Osteocyte (in vitro differentiated cells): ENCODE measurements around the gene CYP26B1. TPM values are rescaled to one million over a fixed set of nuclear protein-coding genes. Genes with fewer than 3 reads are reported as not detected.

ENCODE experiments used
- DNase-seq: peaks from one replicate; pipeline ENCODE4 v3.0.0; 2021; ENCODE audit warnings: mixed read lengths; ENCODE audit not compliant: unreplicated experiment; ENCODE audit errors: extremely low spot score
- H3K27ac Mint-ChIP-seq: one replicate; pipeline ENCODE4 v1.8.0; 2021; ENCODE audit warnings: mild to moderate bottlenecking, mixed read lengths; ENCODE audit not compliant: unreplicated experiment
- H3K27me3 Mint-ChIP-seq: one replicate; pipeline ENCODE4 v1.8.0; 2021; ENCODE audit warnings: mixed read lengths; ENCODE audit not compliant: unreplicated experiment
- H3K36me3 Mint-ChIP-seq: one replicate; pipeline ENCODE4 v1.8.0; 2021; ENCODE audit warnings: mixed read lengths; ENCODE audit not compliant: unreplicated experiment
- H3K4me1 Mint-ChIP-seq: one replicate; pipeline ENCODE4 v1.8.0; 2021; ENCODE audit warnings: mixed read lengths; ENCODE audit not compliant: unreplicated experiment
- H3K4me3 Mint-ChIP-seq: one replicate; pipeline ENCODE4 v1.8.0; 2021; ENCODE audit warnings: mild to moderate bottlenecking, moderate library complexity, mixed read lengths; ENCODE audit not compliant: unreplicated experiment
- H3K9me3 Mint-ChIP-seq: one replicate; pipeline ENCODE4 v1.8.0; 2021; ENCODE audit warnings: mixed read lengths; ENCODE audit not compliant: unreplicated experiment
- total RNA-seq: library from RNA; stranded (reverse); gene quantifications from 2 replicates; pipeline ENCODE4 v1.2.1, GENCODE V29; 2021
- TF ChIP-seq, protein P1 (sequence below): fragments of 200-600 bp; sonication (generic); IDR thresholded peaks from 2 replicates; pipeline ENCODE4 v1.5.0; 2021; ENCODE audit warnings: antibody characterized with exemption, mild to moderate bottlenecking, moderate library complexity

CYP26B1 gene
- total RNA-seq, 1 donor from 2014 or later: 1.3 TPM

DNA sequence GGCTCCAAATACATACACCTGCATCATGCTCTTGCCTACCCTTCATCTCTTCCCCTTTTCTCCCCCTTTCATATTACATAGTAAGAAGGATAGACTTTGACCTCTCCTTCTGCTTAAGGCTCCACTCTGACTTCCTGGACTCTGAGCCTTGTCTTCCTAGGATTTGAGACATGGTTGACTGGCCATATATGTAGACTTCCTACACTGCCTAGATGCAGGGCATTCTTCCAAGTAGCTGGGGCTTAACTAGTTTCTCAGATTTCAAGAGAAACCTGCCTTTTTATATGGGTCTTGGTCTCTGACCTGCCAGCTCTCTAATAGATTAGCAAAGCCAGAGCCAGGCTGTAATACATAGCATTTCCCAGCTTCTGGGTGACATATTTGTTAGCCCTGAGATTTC, 35.4 kb upstream of the CYP26B1 start:
- Mint-ChIP-seq H3K4me3 (no peak overlapping the region), H3K36me3 (peaks cover 14% of the 10 kb centered on the region), H3K27ac (no peak overlapping the region), H3K4me1 (no peaks in the 10 kb centered on the region), H3K9me3 (no peaks in the 10 kb centered on the region), H3K27me3 (no peaks in the 10 kb centered on the region)
- DNase-seq: no peak
- TF ChIP-seq, protein P1, sequence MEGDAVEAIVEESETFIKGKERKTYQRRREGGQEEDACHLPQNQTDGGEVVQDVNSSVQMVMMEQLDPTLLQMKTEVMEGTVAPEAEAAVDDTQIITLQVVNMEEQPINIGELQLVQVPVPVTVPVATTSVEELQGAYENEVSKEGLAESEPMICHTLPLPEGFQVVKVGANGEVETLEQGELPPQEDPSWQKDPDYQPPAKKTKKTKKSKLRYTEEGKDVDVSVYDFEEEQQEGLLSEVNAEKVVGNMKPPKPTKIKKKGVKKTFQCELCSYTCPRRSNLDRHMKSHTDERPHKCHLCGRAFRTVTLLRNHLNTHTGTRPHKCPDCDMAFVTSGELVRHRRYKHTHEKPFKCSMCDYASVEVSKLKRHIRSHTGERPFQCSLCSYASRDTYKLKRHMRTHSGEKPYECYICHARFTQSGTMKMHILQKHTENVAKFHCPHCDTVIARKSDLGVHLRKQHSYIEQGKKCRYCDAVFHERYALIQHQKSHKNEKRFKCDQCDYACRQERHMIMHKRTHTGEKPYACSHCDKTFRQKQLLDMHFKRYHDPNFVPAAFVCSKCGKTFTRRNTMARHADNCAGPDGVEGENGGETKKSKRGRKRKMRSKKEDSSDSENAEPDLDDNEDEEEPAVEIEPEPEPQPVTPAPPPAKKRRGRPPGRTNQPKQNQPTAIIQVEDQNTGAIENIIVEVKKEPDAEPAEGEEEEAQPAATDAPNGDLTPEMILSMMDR: no peak

DNA sequence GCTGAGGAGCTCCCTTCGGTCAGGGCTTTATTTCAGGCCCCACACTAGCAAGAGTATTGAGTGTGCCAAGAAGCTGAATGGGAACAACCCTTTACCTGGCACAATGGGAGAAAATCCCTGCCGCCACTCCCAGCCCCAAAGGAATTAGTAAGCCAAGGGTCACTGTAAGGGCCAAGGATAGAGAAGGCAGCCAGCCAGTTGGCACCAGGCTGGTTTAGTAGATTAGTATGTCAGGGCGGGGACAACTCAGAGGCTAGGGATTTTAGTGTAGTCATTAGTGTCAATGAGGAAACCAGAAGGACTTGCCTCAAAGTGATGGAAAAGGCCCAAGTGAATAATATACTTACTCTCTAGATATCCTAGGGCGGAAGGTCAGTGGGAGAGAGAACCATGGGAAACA, 34.9 kb upstream of the CYP26B1 start:
- Mint-ChIP-seq H3K4me3 (no peak overlapping the region), H3K27ac (no peak overlapping the region), H3K36me3 (peaks cover 14% of the 10 kb centered on the region), H3K27me3 (no peaks in the 10 kb centered on the region), H3K4me1 (no peaks in the 10 kb centered on the region), H3K9me3 (no peaks in the 10 kb centered on the region)
- DNase-seq: no peak
- TF ChIP-seq, protein P1: no peak

DNA sequence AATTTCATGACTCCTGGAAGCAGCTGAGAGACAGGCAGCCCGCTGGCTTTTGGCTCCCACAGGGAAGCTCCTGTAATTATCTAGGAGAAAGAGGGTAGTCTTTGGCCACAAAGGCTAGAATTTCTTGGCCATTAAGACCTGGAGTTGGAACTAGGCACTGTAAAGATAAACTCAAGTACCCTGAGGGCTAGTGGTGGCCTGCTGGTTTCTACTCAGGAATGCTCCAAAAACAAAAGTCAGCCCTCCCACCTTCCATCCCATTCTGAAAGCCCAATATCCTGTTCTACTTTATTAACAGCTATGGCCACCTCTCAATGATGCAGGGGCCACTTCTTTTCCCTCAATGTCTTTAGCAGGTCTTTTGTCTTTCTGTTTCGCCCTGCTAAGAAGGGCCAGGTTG, 34.0 kb upstream of the CYP26B1 start:
- TF ChIP-seq, protein P1: no peak
- Mint-ChIP-seq H3K9me3 (no peaks in the 10 kb centered on the region), H3K27me3 (no peaks in the 10 kb centered on the region), H3K4me3 (no peak overlapping the region), H3K4me1 (no peaks in the 10 kb centered on the region), H3K27ac (no peak overlapping the region), H3K36me3 (peaks cover 19% of the 10 kb centered on the region)
- DNase-seq: no peak

DNA sequence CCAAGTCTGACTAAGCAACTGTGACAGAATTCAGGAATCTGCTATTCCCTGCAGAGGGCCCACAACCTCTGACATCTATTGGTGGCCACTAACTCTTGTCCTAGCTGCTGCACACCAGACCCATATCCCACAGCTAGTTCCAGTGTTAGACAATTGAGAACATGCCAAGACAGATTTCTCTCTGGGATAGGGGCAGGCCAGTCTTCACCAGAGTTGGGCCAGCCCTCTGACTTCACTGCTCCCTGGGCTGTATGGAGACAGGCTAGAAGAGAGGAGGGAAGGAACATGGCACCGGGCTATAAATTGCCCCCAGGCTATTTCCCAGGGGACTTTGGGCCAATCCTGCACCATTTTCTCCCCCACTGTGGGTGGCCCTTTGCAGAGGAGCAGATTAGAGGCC, 32.7 kb upstream of the CYP26B1 start:
- TF ChIP-seq, protein P1: no peak
- Mint-ChIP-seq H3K4me1 (no peaks in the 10 kb centered on the region), H3K27ac (no peak overlapping the region), H3K4me3 (no peak overlapping the region), H3K27me3 (no peaks in the 10 kb centered on the region), H3K36me3 (peaks cover 28% of the 10 kb centered on the region), H3K9me3 (no peaks in the 10 kb centered on the region)
- no peak for DNase-seq

DNA sequence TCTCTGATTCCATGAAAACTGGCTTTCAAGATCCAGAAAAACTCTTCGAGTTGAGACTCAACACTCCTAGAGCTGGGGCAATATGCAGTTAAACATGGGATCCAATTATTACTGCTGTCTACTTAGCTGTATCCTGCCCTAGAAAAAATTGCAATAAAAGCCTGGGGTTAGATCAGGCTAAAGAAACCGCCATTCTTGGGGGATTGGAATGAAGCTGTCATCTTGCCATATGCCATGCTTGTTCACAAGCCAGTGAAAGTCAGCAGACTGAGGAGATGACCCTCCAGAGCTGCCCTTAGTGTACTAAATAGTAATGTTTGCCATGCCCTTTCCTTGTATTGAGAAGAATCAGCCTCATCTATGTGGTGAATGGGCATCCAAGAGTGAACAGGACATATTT, 30.9 kb upstream of the CYP26B1 start:
- Mint-ChIP-seq H3K4me3 (no peak overlapping the region), H3K36me3 (peaks cover 29% of the 10 kb centered on the region), H3K27me3 (no peaks in the 10 kb centered on the region), H3K27ac (no peak overlapping the region), H3K4me1 (peaks cover 7% of the 10 kb centered on the region), H3K9me3 (no peaks in the 10 kb centered on the region)
- DNase-seq: no peak
- TF ChIP-seq, protein P1: no peak
